ENCODE results near the gene LGR5. TPM values are rescaled to one million over a fixed set of nuclear protein-coding genes. Genes with fewer than 3 reads are reported as not detected.

Gene LGR5
- total and polyA plus RNA-seq, 2 of the 8 experiments (the other 6 are each of a cell fraction or from before 2014, with no cell fraction given): 0.08 to 0.19 TPM

DNA sequence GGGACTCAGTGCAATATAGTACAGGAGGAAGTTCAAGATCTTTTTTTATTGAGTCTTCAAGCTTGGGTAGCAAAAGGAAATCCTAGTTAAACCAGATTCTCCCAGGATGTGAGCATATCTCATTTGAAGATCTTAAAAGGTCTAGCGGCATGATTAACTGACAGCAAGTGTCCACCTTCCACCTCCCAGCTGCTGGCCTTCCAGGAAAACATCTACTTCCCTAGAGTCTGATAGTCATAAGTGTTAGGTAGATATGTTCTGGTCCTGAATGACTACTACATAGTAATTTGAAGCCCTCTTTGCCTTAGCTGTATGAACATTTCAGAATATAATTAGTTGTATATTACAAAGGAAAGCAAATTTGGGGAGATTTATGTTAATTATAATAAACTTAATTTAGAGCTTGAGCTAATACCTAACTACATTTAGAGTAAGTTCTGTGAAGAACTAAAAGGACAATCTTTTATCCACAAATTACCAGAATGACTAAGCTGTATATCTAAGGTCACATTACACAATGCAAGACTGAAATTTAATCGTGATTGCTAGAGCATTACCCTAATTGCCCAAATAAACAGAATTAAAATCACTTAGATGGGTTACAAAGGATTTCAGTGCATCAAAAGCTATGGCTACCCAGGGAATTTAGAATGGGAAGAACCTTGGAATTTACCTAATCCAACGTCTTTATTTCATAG, 9.9 kb downstream of the LGR5 start:
- Histone ChIP-seq H3K9me3 (ENCODE audit: insufficient read depth in 2 of 2, low read depth in 1 of 2, low read length in 1 of 2) (no peaks in the 10 kb centered on the region), H4K91ac (replicated peaks; ENCODE audit: insufficient read length, low read length) (no peak overlapping the region), H2BK15ac (ENCODE audit: low read length) (no peak overlapping the region), H3K9ac (replicated peaks in 1 of 4; ENCODE audit: extremely low read depth in 1 of 4, low read depth in 3 of 4, low read length in 3 of 4) (no peak overlapping the region), H2BK20ac (ENCODE audit: low read length) (no peak overlapping the region), H3K4me2 (ENCODE audit: insufficient read depth in 1 of 2, low read depth in 2 of 2, low read length in 2 of 2) (no peak overlapping the region), H2BK12ac (ENCODE audit: low read depth, low read length) (no peak overlapping the region), H3K18ac (ENCODE audit: extremely low read depth, low read length) (no peak overlapping the region), H3K79me2 (ENCODE audit: control insufficient read depth in 1 of 2, insufficient read depth in 2 of 2, low read length in 2 of 2) (no peaks in the 10 kb centered on the region), H3K4ac (replicated peaks; ENCODE audit: insufficient read length, low read depth, low read length) (no peak overlapping the region), H3K79me1 (ENCODE audit: low read depth, low read length) (no peaks in the 10 kb centered on the region), H3K27ac (ENCODE audit: low read depth, low read length) (no peak overlapping the region), H2BK120ac (replicated peaks; ENCODE audit: low read depth, low read length) (no peak overlapping the region), H3K23me2 (ENCODE audit: low read depth, low read length) (no peaks in the 10 kb centered on the region; the same call in 1 of the 2 replicates), H3K4me3 (ENCODE audit: extremely low read depth in 1 of 4, insufficient read depth in 2 of 4, low read depth in 3 of 4, low read length in 4 of 4) (no peak overlapping the region), H3K36me3 (ENCODE audit: control insufficient read depth in 2 of 4, insufficient read depth in 4 of 4, low read length in 3 of 4) (no peaks in the 10 kb centered on the region), H2AFZ (ENCODE audit: low read length) (no peak overlapping the region), H3K23ac (ENCODE audit: insufficient read length) (no peak overlapping the region), H4K20me1 (replicated peaks in 1 of 2; ENCODE audit: control insufficient read depth in 1 of 2, insufficient read depth in 2 of 2, low read length in 2 of 2) (no peaks in the 10 kb centered on the region), H3K27me3 (replicated peaks in 1 of 4; ENCODE audit: control insufficient read depth in 3 of 4, extremely low read depth in 1 of 4, insufficient read depth in 3 of 4, low read length in 3 of 4) (no peaks in the 10 kb centered on the region), H3K56ac (replicated peaks; ENCODE audit: insufficient read length, low read depth, low read length) (no peak overlapping the region), H2AK5ac (ENCODE audit: low read depth, low read length) (no peak overlapping the region), H3K4me1 (replicated peaks in 1 of 4; ENCODE audit: control insufficient read depth in 3 of 4, insufficient read depth in 4 of 4, low read length in 3 of 4) (no peaks in the 10 kb centered on the region), H4K8ac (ENCODE audit: extremely low read depth, insufficient read depth, low read length) (no peak overlapping the region), H2BK5ac (ENCODE audit: low read depth, low read length) (no peak overlapping the region), H4K5ac (ENCODE audit: insufficient read length, low read depth, low read length) (no peak overlapping the region), H3K14ac (ENCODE audit: insufficient read length) (no peak overlapping the region)
- no peak for FAIRE-seq
- WGBS, 2 experiments (ENCODE audit: extremely low coverage in 1 of 2, insufficient coverage in 1 of 2, insufficient read length in 1 of 2, insufficient replicate concordance in 2 of 2, low coverage in 1 of 2, low lambda C conversion rate in 2 of 2, missing lambda C conversion rate in 1 of 2): 96% methylated on average over 3 of the region's 3 CpGs; no CpG with 5 or more reads in 1 of the 2 experiments
- POLR2A ChIA-PET (ENCODE audit: partially characterized antibody): no interaction called here
- no peak for DNase-seq (ENCODE audit: low read depth in 1 of 2, low spot score in 2 of 2)
- CTCF ChIA-PET (ENCODE audit: partially characterized antibody): interaction anchor here (1.3 kb wide), 1 partner anchor 109 kb away, joined by 4 read pairs; no protein-coding TSS in a partner anchor
- TF ChIP-seq SAP30 (IDR thresholded peaks at IDR 0.05; ENCODE audit: insufficient read depth, insufficient replicate concordance, low read length) (no peak), POU5F1 (IDR thresholded peaks at IDR 0.05; ENCODE audit: low read depth, low read length) (no peak)
- TF ChIP-seq, protein P1, sequence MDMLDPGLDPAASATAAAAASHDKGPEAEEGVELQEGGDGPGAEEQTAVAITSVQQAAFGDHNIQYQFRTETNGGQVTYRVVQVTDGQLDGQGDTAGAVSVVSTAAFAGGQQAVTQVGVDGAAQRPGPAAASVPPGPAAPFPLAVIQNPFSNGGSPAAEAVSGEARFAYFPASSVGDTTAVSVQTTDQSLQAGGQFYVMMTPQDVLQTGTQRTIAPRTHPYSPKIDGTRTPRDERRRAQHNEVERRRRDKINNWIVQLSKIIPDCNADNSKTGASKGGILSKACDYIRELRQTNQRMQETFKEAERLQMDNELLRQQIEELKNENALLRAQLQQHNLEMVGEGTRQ (IDR thresholded peaks at IDR 0.05; ENCODE audit: low read length): no peak
- TF ChIP-seq, protein P2, sequence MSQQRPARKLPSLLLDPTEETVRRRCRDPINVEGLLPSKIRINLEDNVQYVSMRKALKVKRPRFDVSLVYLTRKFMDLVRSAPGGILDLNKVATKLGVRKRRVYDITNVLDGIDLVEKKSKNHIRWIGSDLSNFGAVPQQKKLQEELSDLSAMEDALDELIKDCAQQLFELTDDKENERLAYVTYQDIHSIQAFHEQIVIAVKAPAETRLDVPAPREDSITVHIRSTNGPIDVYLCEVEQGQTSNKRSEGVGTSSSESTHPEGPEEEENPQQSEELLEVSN (IDR thresholded peaks at IDR 0.05): no peak
- TF ChIP-seq, protein P3, sequence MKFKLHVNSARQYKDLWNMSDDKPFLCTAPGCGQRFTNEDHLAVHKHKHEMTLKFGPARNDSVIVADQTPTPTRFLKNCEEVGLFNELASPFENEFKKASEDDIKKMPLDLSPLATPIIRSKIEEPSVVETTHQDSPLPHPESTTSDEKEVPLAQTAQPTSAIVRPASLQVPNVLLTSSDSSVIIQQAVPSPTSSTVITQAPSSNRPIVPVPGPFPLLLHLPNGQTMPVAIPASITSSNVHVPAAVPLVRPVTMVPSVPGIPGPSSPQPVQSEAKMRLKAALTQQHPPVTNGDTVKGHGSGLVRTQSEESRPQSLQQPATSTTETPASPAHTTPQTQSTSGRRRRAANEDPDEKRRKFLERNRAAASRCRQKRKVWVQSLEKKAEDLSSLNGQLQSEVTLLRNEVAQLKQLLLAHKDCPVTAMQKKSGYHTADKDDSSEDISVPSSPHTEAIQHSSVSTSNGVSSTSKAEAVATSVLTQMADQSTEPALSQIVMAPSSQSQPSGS (IDR thresholded peaks at IDR 0.05; ENCODE audit: low read length): no peak
- TF ChIP-seq, protein P4, sequence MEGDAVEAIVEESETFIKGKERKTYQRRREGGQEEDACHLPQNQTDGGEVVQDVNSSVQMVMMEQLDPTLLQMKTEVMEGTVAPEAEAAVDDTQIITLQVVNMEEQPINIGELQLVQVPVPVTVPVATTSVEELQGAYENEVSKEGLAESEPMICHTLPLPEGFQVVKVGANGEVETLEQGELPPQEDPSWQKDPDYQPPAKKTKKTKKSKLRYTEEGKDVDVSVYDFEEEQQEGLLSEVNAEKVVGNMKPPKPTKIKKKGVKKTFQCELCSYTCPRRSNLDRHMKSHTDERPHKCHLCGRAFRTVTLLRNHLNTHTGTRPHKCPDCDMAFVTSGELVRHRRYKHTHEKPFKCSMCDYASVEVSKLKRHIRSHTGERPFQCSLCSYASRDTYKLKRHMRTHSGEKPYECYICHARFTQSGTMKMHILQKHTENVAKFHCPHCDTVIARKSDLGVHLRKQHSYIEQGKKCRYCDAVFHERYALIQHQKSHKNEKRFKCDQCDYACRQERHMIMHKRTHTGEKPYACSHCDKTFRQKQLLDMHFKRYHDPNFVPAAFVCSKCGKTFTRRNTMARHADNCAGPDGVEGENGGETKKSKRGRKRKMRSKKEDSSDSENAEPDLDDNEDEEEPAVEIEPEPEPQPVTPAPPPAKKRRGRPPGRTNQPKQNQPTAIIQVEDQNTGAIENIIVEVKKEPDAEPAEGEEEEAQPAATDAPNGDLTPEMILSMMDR (IDR thresholded peaks at IDR 0.05; ENCODE audit: control extremely low read depth in 1 of 3, insufficient read depth in 1 of 3, low read depth in 1 of 3, low read length in 3 of 3): no peak
